GM12873 (cell line): ENCODE data around the gene ZNF215.

Source experiments
- TF ChIP-seq, protein P1 (sequence below): IDR thresholded peaks from 2 replicates; pipeline ENCODE4 v1.5.1; 2012; ENCODE audit warnings: low read depth, mild to moderate bottlenecking, moderate library complexity, low read length, control low read depth; ENCODE audit not compliant: insufficient read depth; ENCODE audit errors: missing control alignments

Gene ZNF215

DNA sequence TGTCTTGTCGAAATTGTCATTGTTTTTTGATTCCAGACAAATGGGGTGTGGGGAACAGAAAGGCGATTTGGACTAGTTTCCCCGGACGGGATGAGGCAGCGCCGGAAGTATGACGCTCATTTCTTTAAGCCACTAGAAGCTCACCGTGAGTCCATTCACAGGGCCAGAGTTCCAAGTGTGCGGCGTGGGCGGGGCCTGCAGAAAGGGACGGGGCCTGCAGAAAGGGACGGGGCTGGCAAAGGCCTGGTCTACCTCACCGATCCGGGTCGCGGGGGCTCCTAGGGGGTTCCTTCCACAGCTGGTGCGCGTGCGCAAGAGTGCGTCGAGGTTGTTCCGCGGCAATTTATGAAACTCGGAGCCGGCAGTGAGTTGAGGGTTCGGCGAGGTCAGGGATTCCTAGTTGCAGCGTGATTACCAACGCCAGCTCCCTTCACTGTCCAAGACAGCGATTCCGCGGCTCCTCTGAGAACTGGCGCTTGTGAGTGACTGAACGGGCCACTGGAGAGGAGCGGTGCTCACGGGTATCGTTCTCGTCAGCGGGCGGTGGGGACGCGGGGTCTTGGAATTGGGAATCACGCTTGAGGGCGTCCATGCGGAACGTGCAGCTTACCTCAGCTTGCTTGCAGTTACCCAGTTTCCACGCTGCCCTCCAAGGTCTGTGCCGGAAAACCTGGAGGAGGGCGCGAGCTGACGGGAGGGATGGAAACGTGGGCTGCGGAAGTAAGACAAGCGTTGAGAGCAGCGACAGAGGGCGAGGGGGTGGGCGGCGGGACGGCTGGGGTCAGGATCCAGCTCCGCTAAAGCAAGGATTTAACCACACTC lies at the start of gene ZNF215:
Gene ZNF215 (plus strand): TSS at position 219 of the 822 bp plus-strand sequence. CDS start 5,847 bp downstream, outside the sequence.
- TF ChIP-seq, protein P1, sequence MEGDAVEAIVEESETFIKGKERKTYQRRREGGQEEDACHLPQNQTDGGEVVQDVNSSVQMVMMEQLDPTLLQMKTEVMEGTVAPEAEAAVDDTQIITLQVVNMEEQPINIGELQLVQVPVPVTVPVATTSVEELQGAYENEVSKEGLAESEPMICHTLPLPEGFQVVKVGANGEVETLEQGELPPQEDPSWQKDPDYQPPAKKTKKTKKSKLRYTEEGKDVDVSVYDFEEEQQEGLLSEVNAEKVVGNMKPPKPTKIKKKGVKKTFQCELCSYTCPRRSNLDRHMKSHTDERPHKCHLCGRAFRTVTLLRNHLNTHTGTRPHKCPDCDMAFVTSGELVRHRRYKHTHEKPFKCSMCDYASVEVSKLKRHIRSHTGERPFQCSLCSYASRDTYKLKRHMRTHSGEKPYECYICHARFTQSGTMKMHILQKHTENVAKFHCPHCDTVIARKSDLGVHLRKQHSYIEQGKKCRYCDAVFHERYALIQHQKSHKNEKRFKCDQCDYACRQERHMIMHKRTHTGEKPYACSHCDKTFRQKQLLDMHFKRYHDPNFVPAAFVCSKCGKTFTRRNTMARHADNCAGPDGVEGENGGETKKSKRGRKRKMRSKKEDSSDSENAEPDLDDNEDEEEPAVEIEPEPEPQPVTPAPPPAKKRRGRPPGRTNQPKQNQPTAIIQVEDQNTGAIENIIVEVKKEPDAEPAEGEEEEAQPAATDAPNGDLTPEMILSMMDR, result no peak

GRCh38 chr11:6876914-6877313 lies 49.3 kb upstream of the ZNF215 start:
- TF ChIP-seq, protein P1, result no peak

DNA sequence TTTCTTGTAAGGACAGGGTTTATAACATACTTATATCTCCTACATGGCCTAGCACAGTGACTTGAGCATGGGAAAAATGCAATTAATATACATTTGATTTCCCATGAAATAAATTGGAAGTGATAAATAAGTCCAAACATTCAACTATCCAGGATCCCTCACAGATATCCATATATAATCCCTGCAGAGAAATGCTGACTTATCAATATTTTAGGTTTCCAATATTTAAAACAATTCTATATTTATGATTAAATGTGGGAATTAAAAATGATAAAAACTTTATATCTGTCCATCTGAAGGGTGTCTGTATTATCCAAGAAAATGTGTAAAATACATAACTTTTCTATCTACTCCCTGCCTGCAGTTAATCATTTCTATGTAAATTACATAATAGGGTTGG lies 43.5 kb upstream of the ZNF215 start:
- TF ChIP-seq, protein P1, result no peak

- TF ChIP-seq, protein P1, result no peak
Observed at GRCh38 chr11:6888830-6889229, 37.4 kb upstream of the ZNF215 start.

- TF ChIP-seq, protein P1, result no peak
Observed at GRCh38 chr11:6889835-6890234, 36.4 kb upstream of the ZNF215 start.

DNA sequence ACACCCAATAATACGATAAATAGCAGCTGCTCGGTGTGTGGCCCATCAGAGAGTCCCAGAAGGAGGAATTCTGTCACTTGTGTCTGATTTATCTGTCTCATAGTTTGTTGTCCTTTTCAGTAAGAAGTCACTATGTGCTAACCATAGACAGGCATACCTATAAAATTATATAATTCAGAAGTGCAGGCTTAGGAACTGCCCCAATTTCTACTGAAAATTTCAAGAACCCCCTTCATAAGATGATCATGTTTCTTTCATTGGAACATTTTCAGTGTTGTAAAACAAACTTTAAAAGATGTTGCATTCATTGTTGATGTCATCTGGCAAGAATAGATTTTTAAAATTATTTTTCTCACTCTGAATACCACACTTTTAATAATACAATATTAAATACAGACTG lies 33.8 kb upstream of the ZNF215 start, which contains the start of gene OR2D2:
Gene OR2D2 (minus strand): TSS at position 101 of the 400 bp plus-strand sequence. CDS start 0 bp downstream, at position 101.
- TF ChIP-seq, protein P1, result no peak

DNA sequence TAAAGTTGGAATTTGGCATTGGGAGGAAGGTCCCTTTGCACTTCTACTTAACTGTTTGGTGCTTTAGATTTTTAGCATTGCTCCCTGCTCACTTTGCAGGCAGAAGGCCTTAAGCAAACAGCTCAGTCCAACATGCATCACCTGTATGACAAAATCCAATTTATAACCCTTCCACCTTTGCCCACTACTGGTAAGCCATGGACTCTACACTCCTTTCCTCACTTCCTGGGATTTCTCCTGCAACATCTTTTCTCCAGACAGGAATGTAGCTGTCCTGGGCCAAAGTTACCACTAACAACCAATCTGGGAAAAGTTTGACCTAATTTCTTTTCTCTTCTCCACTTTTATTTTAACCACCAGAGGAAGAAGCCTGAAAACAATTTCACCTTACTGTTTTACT lies 32.1 kb upstream of the ZNF215 start:
- TF ChIP-seq, protein P1, result no peak
